ENCODE measurements around the gene OSM.

The OSM gene

DNA sequence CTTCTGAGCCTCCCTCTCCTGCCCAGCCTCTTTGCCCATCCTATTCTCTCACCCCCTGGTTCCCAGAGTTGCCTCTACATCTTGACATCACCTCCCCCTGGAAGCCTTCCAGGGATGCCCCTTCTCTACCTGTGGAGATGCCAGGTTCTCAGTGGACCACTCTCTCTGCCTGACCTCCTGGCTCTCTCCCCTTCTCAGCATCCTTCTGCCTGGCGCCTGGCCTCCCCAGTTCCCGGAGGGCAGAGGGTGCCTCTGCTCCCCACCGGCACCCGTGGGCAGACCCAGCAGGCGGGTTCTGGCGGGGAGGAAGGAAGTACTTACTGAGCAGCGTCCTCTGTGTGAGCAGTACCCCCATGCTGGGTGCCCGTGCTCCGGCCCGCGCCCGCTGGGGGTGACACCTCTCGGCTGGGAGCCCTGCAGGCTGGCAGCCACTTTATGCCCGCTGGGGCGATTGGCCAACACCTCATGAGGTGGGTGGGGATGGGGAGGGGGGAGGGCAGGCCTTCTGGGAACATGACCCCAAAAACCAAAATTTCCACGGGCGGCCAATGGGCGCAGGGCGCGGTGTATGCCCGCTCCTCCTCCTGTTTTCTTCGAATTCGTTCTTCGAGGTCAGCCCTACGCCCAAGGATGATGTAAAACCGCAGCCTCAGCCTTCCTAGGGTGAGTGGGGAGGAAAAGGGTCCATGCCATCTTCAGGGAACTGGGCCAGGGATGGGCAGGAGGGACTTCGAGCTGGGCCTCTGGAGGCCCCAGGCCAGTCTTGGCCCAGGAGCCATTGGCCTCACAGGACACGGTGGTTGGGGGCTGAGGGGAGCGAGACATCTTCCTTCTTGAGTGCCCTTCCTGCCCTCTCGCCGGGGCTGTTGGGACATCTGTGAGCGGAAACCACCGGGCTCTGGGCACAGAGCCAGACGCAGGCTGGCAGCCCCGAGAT, at the start of gene OSM:
Gene OSM (minus strand): TSS at position 407 of the 937 bp plus-strand sequence. CDS start 52 bp downstream, at position 355.
- DNase-seq (ENCODE audit: low read depth in 2 of 2) = peak in 1 of 2 donors; percentile 35

DNA sequence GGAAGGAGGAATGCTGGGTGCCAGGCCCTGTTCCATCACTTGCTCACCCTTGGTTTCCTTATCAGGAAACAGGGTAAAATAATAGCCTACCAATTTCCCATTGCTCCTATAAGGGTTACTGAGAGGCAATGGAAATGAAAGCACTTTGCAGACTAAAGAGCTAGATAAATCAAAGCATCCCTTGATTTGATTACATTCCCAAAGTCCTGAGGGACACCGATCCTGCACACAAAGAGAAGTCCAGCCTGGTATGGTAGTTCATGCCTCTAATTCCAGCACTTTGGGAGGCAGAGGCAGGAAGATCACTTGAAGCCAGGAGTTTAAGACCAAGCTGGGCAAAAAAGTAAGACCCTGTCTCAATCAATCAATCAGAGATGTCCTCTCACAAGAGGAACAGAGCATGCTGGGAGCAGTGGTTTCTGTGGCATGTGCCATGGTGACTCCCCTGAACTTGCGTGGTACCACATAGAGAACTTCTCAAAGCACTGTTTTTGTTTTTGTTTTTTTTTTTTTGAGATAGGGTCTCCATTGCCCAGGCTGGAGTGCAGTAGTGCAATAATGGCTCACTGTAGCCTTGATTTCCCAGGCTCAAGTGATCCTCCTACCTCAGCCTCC, 49.4 kb upstream of the OSM start:
- DNase-seq (ENCODE audit: low read depth in 2 of 2) = no peak

DNA sequence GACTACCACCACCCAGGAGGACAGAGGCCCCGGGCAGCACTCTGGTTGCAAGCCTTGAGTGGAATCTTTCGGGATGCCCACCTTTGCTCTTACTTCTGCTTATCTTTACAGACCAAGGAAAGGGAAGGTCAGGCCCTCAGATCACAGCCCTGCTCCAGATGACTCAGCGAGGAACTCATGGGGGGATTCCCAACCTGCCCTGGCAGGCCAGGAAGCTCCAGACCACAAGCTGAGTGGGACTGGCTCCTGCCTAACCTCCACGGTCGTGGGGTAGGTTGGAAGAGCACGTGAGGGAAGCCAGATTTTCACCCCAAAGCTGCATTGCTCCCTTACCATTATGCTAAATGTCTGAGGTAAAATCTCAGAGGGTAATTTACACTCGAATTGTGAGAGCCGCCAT, 48.3 kb upstream of the OSM start:
- no peak for DNase-seq (ENCODE audit: low read depth in 2 of 2)

DNA sequence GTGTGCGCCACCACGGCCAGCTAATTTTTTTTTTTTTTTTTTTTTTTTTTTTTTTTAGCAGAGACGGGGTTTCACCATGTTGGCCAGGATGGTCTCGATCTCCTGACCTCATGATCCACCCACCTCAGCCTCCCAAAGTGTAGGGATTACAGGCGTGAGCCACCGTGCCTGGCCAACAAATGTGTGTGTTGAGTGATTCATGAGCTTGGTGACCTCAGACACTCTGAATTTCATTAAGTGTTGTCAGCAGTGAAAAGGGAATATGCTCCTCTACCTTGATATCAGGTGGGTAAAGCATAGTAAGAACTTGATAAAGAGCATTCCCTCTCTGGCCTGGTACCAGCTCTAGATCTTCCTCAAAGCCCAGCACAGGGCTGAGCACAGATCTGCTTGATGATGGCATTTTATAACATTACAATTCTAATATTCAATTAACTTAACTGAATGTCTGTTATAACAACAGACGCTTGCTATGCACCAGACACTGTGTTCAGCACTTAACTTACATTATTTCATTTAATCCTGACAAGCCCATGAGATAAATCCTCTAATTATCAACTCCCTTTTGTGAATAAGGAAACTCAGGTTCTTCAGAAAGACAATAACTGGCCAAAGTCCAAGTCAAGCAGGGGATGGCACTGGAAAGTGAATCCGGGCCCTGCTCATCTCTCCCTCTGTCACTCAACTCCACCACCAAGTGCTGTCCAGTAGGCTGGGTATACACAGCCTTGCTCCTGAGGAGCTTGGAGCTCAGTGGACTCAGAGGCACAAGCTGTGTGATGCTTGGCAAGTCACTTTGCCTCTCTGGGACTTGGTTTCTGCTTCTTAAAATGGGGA, 47.1 kb upstream of the OSM start:
- no peak for DNase-seq (ENCODE audit: low read depth in 2 of 2)

DNA sequence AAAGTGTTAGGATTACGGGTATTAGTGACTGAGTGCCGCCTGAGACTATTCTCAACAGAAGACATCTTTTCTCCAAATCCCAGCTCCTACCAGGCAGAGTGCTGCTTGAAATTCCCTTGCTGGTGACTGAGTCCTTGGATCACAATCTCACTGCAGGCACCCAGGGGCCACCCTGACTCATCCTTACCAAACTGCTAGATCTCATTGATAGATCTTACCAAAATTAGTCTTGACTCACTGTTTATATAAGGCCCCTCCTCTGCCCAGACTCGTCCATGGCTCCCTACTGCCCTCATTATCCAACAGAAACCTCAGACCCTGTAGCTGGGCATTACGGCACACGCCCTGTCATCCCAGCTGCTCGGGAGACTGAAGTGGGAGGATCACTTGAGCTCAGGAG, 45.4 kb upstream of the OSM start:
- no peak for DNase-seq (ENCODE audit: low read depth in 2 of 2)

DNA sequence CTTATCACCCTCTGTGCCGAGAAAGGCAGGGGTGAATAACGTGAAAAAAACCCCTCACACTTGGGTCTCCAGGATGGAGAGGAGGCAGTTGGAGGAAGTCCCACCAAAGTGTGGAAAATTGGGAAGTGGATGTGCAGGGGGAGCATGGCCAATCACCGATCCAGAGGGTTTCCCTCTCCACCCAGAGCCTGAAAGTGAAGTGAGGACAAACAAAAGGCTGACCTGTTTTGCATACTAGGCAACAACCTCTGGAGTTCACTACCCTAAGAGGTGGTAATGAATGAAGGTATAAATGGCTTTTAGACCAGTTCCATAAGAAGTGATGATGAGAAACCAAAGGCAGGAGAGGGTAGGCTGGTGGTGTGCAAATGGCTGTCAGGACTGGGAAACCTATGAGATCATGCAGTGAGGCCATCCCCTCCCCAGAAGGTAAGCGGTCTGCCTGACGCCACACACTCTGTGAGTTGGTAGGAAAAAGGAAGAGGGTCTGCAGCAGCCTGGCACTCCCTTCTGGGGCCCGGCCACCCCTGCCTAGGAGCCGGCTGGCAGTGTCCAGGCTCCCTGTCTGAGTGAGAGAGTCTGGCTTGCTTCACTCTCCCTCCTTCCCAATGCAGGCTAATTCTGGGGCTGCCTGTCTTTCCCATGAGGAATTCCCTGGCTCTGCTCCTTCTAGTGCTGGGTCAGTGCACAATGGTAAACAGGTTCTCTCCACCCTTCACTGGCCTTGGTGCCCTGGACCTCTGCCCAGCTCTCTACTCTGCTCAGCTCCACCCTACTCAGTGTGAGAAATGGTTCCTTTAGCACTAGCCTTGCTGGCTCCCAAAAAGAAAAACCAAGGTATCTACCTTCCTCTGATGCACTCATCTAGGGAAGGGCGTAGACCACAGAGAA, 44.5 kb upstream of the OSM start:
- DNase-seq (ENCODE audit: low read depth in 2 of 2) = no peak

DNA sequence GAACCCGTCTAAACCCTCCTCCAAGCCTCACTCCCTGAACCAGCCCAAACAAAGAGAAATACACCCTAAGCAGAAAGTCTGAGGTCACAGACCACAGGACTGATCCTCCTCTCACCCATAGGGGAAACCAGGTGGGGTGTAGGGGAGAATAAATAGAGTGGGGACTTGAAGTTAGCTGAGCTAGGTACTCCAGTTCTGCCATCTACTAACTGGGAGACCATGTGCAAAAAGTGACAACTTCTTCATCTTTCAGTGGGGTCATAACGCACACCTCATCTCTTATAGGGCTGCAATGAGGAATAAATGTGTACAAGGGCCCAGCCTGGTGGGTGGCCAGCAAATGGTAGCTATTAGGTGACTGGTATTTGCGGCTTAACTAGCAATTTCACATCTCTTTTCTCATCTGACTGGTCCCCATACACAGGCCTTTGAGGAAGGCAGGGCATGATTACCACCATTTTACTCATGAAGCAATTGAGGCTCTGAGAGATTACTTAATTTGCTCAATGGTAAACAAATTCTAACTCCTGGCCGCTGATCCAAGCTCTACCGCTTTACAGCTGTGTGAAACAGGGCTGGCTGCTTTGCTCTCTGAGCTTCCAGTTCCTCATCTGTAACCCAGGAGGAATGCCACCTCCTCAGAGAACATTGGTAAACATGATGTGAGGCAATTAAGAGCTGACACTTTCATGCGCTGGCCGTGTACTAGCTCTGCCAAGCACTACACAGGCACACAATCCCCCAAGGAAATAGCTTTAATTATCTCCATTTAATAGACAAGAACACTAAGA, 43.5 kb upstream of the OSM start:
- DNase-seq (ENCODE audit: low read depth in 2 of 2) = no peak

DNA sequence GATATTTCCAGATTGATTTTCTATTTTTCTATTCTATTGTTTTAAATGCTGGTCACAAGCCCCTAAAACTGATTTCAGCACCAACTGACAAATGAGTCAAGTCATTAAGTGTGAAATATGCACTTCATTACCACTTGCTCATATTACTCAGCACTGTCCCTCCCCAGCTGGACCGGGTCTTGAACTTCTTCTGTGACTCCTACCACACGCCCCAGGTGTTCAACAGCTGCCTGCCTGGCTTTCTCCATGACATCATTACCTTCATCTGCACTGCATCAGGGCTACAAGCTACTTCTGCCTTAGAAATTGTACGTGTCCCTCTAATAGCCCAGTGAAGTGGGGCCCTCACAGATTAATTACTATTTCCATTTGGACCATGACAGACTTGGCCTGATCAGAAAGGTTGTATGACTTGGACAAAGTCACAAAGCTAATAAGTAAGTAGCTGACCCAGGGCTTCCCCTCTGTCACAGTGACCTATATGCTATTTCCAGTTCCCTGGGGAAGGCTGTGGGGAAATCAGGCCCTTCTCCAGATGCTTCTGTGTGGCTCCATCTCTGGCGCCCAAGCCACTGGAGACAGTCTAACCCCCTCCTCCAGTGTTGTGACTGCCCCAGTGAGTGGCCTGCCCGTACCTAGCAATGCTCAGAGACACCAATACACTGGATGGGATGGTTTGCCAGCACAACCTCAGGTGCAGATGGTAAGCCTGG, 42.0 kb upstream of the OSM start:
- DNase-seq (ENCODE audit: low read depth in 2 of 2) = no peak

DNA sequence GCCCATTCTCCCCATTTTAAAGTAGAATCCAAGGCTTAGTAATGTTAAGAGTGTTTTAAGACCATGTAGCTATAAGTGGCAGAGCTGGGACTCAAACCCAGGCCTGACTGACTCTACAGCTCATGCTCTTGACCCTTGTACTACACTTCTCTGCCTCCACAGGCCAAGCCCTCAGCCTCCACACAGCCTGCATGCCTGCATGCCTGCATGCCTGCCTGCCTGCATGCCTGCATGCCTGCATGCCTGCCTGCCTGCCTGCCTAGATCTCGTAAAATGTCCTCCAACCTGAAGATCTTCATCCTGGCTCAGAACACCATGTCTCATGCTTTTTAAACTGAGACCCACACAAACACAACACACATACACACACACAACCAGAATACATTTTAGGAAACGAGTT, 41.4 kb upstream of the OSM start:
- DNase-seq (ENCODE audit: low read depth in 2 of 2) = no peak

DNA sequence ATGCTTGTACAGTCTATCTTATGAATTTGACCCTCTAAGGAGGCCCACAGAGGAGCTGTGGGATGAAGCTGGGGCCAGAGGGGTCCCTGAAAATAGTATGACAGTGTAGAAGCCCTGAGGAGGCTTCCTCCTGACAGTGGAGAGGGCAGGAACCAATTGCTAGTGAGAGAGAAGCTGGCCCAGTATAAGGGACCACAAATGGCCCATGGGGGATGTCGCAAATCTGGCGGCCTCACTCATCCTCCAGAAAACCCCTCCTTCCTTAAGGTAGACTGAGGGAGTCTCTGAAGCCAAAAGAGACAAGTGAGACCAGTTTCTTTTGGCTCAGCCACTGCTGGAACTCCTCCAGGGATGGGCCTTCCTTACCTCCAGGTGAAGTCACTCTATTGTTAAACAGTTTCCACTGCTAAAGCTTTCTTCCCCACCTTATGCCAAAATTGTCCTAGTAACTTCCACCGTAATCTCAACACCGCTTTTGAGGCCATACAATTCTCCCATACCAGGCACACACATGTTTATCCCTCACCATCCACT, 40.5 kb upstream of the OSM start:
- DNase-seq (ENCODE audit: low read depth in 2 of 2) = no peak

DNA sequence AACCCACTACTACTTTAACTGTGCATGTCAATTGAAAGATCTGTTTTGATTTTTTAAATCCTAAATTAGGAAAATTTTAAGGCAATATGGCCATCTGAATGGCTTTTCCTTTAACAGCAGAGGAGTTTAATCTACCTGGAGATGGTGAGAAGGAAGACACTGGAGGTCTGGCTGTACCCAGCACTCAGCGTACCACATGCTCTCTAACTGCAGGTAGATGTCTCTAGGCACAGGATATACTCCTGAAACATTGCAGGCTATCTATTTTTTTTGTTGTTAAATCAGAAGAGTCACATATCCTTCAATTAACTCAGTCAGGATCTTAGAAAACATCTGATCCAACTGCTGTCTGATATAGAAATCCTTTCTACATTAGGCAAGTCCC, 40.0 kb upstream of the OSM start:
- no peak for DNase-seq (ENCODE audit: low read depth in 2 of 2)

DNA sequence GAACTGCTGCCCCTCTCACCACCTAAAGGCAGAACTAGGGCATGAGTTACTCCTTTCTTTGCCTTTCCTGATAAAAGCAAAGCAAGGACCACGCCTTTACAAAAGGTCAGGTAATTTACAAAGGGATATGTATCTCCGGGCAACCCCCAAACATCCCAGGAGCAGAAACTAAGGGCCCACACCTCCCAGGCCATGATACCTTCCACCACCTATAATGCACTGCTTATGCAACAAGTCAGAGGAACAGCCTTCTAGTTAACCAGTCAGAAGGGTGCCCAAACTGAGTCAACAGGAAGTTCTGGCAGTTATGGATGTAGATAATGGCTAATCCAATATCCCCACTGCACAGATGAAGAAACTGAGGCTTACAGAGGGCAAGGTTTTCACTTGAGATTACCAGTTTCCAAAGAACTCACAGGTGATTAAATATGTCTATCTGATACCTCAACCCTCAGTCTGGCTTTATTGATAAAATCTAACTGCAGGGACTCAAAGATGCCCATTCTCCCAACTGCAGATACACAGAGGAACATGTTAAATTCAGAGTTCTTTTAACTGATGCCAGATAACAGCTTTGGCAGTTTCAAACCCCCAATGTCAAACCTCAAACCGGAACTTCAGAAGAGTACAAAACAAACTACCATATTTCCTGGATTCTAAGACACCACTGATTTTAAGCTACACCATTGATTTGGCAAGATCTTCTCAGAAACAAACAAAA, 39.4 kb upstream of the OSM start:
- no peak for DNase-seq (ENCODE audit: low read depth in 2 of 2)

DNA sequence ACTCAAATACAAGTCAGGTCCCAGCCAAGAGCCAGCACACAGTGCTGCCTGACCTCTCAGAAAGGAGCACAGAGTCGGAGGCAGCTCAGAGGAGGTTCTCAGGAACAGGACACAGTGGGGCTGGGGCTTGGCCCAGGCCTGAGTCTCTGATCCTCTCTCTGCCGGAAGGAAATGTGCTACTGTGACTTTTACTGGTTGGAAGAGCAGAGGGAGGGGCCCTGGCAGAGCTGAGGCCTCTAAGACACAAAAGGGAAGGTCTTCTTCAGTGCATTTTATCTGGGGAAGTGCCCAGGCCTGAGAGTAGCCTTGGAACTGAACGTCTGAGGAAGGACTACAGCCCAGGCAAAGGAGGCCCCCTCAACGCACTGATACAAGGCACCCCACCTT, 38.9 kb upstream of the OSM start:
- no peak for DNase-seq (ENCODE audit: low read depth in 2 of 2)

DNA sequence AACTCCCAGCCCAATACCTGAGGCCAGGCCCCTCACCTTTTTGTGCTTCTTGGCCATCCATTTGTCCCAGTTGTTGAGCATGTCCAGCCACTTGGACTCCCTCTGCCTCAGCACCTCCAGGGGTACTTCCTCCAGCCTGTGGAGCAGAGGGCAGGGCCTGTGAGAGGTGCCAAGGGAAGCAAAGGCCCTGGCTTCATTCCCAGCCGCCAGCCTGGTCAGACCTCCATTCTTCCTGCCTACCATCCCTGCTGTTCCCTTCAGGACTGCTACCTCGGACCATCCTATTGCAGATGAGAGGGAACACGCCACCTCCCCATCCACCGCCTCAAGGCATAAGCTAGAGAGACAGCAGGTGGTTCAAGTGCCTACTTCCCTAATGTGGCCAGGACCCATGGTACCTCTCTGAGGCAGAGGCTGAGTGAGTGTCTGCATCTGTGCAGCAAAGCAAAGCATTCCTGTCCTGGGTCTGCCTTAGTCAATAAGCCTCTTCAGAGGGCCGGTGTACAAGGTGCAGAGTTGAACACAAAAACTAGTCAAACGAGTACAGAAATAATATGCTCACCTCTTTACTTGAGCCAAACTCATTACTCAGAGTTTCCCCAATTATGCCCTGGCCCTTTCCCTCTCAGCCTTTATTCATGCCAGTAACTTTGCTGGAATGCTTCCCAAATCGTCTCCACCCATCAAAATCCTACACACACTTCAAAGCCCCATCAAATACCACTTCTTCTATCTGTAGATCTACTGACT, 38.0 kb upstream of the OSM start:
- DNase-seq (ENCODE audit: low read depth in 2 of 2) = no peak

DNA sequence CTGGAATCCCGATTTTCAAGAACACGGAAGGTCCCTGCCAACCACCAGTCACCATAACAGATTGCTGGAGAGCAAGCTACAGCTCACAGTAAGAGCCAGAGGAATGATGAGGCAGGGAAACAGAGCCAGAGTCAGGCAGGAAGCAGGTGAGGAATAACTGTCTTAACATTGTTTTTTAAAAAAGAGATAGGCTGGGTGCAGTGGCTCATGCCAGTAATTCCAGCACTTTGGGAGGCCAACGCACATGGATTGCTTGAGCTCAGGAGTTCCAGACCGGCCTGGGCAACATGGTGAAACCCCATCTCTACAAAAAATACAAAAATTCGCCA, 36.1 kb upstream of the OSM start:
- no peak for DNase-seq (ENCODE audit: low read depth in 2 of 2)

DNA sequence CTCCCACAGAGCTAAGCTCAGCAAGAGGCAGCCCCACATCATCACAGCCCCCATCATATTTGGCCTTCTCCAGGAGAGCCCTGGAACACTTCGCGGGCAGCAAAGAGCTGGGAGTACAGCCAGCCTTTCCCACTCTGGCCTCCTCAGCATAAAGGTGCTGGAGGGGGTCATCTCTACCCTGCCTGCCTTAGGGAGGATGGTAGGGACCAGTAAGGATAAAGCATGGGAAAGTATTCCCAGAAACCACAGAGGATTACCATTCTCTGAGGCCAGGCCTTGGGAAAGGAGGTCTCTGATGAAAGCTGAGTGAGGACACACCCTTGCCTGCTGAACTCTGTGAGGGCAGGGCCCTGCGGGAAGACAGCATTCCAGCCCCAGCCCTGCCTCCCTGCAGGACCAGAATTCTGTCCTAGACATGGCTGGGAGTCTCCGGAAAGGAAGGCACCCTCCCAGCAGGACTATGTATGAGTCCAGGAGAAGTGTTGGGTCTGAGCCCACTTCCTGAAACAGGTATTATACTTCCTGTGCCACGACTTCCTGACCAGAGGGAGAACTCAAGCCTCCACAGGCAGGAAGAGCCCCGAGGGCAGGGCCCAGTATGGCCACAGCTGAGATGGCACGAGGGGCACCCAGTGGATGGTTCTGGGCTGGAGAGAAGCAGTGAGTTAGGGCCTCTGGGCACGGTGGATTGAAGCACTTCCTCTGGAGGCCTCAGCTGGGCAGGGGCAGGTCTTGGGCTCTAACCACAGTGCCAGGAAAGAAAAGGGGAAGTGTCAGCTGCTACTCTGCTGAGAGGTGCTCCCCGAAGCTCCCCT, 35.6 kb upstream of the OSM start:
- no peak for DNase-seq (ENCODE audit: low read depth in 2 of 2)

DNA sequence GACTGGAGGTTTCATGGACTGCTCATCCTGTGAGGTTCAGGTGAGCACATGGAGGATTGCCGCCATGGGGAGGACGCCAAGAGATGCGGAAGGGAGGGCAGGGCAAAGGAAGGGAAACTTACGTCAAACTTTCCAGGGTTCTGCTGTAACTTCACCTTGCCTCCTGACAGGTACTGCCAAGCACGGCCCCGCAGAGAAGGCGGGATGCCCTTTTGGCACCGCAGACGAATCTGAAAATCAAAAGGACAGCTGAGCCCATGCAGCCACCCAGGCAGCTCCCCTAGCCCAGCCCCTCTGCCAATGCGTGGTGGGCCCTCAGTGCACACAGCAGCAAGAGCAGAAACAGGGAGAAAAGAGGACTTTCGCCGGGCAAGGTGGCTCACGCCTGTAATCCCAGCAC, 32.7 kb upstream of the OSM start:
- no peak for DNase-seq (ENCODE audit: low read depth in 2 of 2)

All from stimulated activated CD4-positive, alpha-beta T cell treated with anti-CD3 and anti-CD28 coated beads, Interleukin-1b, Interleukin-23, amount 100 ng/mL, for 1 hour (primary cell).